H7 (cell line): ENCODE data around the gene MYMX. TPM values are rescaled to one million over a fixed set of nuclear protein-coding genes. Genes with fewer than 3 reads are reported as not detected.

Experiments used
- DNase-seq: peaks from one replicate; pipeline ENCODE4 v3.0.0; 2012
- H3K27me3 ChIP-seq: 2 replicates; pipeline ENCODE4 v1.6.0; 2011; ENCODE audit warnings: mild to moderate bottlenecking, low read length; ENCODE audit not compliant: control insufficient read depth, insufficient read depth
- H3K36me3 ChIP-seq: replicated peaks from 2 replicates; pipeline ENCODE4 v1.5.1; 2011; ENCODE audit warnings: low read length; ENCODE audit not compliant: control insufficient read depth, insufficient read depth
- H3K4me3 ChIP-seq: 2 replicates; pipeline ENCODE4 v1.5.1; 2011; ENCODE audit warnings: low read depth, mild to moderate bottlenecking, control low read depth, low read length, moderate library complexity; ENCODE audit not compliant: insufficient read depth
- total RNA-seq: library from RNA; depleted of rRNA; stranded (reverse); fragments of >200 nt; shearing (Covaris generic); gene quantifications from 2 replicates; pipeline ENCODE4 v1.2.3, GENCODE V29; 2014; rRNA removed

MYMX gene
- 5.2 and 6.0 TPM in 2 replicates for total RNA-seq

DNA sequence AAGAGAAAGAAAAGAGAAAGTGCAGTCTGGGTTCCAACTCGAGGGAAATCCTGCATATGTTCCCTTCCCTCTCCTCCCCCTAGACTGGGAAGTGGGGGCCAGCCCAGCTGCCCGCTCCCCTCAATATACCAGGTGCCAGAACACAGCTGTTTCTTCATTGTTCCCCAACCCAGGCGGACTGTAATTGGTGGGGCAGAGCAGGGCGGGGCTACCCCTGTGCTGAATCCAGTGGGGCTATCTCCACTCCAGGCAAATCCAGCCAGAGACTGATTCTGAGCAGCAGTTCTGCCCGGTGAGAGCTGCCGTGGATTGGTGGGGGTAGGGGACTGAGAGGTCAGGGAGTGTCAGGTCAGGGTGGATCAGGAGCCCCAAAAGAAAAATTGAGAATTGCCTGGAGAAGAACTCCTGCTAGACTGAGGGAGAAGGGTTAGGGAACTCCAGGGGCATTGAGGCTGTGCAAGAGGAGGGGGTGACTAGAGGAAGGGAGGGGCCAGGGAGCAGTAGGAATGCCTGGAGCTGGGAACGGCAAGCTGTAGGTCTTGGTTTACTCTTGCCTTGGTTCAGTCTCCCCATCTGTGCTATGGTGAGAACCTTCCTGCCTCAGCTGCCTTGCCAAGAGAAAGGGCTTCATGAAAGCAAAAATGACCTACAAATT is at the start of gene MYMX:
TSS of gene MYMX (plus strand) at position 250 of the 655 bp plus-strand sequence. CDS start 546 bp downstream, outside the sequence.
- peak; percentile 74 for DNase-seq
- Histone ChIP-seq H3K27me3 (no peaks in the 10 kb centered on the region), H3K36me3 (no peaks in the 10 kb centered on the region), H3K4me3 (no peak within 1 kb of the TSS)

DNA sequence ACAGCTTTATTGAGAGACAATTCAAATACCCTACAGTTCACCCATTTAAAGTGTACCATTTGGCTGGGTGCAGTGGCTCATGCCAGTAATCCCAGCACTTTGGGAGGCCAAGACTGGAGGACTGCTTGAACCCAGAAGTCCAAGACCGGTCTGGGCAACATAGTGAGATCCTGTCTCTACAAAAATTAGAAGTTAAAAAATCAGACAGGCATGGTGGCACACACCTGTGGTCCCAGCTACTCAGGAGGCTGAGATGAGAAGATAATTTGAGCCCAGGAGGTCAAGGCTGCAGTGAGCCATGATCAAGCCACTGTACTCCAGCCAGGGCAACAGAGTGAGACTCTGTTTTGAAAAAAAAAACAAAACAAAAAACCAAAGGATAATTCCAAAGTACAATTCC is 49.2 kb upstream of the MYMX start:
- no peak for DNase-seq
- H3K4me3 ChIP-seq: no peak overlapping the region
- no peaks in the 10 kb centered on the region for H3K36me3 ChIP-seq
- H3K27me3 ChIP-seq: no peaks in the 10 kb centered on the region

DNA sequence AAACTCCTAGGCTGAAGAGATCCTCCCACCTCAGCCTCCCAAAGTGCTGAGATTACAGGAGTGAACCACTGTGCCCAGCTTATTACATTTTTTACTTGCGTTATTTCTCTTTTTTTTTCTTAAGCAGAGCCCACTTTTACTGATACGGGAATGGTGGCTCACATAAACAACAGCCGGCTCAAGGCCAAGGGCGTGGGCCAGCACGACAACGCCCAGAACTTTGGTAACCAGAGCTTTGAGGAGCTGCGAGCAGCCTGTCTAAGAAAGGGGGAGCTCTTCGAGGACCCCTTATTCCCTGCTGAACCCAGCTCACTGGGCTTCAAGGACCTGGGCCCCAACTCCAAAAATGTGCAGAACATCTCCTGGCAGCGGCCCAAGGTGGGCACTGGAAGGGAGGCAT is 47.6 kb upstream of the MYMX start:
- Histone ChIP-seq H3K36me3 (no peaks in the 10 kb centered on the region), H3K4me3 (no peak overlapping the region), H3K27me3 (no peaks in the 10 kb centered on the region)
- no peak for DNase-seq

DNA sequence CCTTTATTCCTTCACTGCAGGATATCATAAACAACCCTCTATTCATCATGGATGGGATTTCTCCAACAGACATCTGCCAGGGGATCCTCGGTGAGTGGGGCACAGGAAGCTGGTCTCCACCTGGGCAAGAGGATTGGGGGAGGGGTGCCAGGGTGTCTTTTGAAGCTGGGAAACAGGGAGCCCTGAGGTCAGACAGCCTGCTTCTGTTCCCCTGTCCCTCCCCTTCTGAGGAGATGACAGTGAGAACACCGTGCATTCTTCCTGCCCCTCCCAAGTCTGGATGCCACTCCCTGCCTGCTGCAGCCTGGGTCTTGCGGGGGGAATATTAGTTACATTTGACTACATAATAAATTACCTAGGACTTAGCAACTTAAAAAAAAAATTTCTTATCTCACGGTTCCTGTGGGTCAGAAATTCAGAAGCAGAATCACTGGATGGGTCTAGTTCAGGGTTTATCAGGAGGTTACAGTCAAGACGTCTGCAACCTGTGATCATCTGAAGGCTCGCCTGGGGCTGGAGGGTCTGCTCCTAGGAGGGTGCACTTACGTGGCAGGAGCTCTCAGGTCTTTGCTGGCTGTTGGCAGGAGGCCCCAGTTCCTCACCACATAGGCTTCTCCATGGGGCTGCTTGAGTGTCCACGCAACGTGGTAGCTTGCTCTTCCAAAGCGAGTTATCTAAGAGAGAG is 46.7 kb upstream of the MYMX start:
- no peak overlapping the region for H3K4me3 ChIP-seq
- DNase-seq: no peak

DNA sequence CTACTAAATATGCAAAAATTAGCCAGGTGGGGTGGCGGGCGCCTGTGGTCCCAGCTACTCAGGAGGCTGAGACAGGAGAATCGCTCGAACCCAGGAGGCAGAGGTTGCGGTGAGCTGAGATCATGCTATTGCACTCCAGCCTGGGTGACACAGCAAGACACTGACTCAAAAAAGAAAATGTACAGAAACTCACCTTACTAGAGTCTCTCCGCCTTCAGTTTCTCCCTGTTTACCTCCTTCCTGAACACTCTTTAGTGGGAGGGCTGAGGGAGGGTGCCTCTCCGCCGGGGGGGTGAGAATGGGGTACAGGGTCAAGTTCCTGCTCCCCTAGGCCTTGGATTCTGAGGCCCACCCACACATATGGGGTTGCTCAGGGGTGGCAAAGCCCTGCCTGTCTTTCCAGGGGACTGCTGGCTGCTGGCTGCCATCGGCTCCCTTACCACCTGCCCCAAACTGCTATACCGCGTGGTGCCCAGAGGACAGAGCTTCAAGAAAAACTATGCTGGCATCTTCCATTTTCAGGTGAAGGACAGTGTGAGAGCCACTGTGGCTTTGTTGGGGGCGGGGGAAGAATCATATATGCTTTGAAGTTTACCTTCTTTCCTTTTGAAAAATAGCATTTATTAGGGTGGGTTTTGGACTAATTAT is 44.7 kb upstream of the MYMX start:
- Histone ChIP-seq H3K36me3 (no peaks in the 10 kb centered on the region), H3K27me3 (no peaks in the 10 kb centered on the region), H3K4me3 (no peak overlapping the region)
- no peak for DNase-seq

More for the DNA sequence above, 46.7 kb upstream of the MYMX start:
- no peaks in the 10 kb centered on the region for H3K27me3 ChIP-seq
- H3K36me3 ChIP-seq: no peaks in the 10 kb centered on the region

DNA sequence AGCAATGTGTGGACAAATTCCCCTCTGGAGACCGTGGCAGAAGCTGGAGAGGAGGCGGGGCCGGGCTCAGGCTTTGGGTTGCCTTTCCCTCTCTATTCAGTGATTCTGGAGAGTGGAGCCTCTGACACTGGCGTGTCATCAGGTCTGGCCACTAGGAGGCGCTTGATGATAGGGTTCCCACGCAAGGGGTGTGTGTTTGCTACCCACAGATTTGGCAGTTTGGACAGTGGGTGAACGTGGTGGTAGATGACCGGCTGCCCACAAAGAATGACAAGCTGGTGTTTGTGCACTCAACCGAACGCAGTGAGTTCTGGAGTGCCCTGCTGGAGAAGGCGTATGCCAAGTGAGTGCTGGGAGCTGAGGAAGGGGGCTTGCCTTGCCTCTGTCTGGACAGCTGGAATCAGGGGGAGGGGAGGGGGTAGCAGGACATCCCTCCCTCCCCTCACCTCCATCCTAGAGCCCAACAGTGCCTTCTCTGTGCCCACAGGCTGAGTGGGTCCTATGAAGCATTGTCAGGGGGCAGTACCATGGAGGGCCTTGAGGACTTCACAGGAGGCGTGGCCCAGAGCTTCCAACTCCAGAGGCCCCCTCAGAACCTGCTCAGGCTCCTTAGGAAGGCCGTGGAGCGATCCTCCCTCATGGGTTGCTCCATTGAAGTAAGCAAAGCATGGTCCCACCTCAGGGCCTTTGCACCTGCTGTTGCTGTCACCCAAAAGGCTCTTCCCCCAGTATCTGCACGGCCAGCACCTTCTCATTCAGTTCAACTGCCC is 43.8 kb upstream of the MYMX start:
- peak; percentile 91 for DNase-seq
- H3K36me3 ChIP-seq: no peaks in the 10 kb centered on the region
- no peaks in the 10 kb centered on the region for H3K27me3 ChIP-seq
- H3K4me3 ChIP-seq: no peak overlapping the region

DNA sequence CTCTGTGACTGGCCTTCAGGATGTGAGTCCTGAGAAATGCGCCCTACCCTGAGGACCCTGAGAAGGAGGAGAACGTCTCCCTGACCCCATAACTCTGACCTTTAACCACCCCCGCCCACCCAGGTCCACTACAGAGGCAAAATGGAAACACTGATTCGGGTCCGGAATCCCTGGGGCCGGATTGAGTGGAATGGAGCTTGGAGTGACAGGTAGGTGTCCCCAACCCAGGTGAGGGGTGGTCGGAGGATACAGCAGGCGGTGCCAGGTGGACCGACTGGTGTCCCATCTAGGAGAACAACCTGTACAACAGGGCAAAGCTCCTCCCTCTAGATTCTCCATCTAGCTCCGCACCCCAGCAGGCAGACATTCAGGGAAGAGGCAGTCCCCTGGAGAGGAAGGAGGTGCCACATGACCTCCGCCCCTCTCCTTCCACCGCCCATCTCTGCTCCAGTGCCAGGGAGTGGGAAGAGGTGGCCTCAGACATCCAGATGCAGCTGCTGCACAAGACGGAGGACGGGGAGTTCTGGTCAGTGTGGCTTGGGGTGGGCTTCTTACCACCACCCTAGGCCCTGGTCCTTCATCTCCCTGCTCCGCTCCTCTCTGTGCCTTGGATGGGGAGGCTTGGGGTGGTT is 40.5 kb upstream of the MYMX start:
- no peaks in the 10 kb centered on the region for H3K36me3 ChIP-seq
- no peak overlapping the region for H3K4me3 ChIP-seq
- DNase-seq: peak; percentile 39
- H3K27me3 ChIP-seq: no peaks in the 10 kb centered on the region

DNA sequence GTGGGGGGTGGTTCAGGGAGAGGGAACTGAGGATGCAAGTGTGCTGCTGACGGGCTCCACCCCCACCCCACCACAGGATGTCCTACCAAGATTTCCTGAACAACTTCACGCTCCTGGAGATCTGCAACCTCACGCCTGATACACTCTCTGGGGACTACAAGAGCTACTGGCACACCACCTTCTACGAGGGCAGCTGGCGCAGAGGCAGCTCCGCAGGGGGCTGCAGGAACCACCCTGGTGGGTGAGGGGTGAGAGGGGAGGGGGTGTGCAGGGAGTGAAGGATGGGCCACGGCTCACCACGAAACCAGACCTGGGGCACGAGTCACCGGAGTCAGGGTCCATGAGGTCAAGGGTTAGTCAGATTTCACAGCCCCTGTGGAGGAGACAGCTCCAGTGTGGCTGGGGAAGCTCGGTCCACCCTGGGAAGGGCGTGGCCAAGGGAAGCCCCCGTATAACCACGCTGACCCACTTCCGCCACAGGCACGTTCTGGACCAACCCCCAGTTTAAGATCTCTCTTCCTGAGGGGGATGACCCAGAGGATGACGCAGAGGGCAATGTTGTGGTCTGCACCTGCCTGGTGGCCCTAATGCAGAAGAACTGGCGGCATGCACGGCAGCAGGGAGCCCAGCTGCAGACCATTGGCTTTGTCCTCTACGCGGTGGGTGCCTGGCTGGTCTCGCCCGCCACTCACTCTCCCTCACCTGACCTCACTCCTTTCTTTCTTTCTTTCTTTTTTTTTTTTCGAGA is 39.8 kb upstream of the MYMX start:
- peak; percentile 36 for DNase-seq
- Histone ChIP-seq H3K36me3 (no peaks in the 10 kb centered on the region), H3K27me3 (no peaks in the 10 kb centered on the region)

DNA sequence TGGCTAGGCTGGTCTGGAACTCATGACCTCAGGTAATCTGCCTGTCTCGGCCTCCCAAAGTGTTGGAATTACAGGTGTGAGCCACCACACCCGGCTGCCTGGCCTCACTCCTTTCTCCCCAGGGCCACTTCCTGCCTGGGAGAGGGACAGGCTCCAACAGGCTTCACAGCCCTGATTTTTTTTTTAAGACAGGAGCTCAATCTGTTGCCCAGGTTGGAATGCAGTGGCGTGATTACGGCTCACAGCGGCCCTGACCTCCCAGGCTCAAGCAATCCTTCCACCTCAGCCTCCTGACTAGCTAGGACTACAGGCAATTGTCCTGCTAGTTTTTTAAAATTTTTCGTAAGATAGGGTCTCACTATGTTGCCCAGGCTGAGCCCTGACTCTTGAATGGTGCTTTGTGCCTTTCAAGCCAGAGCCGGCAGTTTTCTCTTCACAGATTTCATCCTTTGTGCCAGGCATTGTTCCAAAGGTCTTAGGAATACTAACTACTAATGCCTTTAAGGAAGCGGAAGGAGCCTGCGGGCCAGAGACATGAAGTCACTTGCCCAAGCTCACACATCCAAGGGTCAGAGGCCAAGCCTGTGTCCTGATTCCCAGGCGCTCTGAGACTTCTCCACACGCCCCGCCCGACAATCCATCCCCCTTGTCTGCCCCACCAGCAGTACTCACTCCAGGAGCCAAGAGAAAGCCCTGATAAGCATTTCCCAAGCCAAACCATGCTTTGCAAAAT is 38.9 kb upstream of the MYMX start:
- Histone ChIP-seq H3K27me3 (no peaks in the 10 kb centered on the region), H3K36me3 (no peaks in the 10 kb centered on the region), H3K4me3 (no peak overlapping the region)
- DNase-seq: peak; percentile 46

More for the DNA sequence above, 39.8 kb upstream of the MYMX start:
- H3K4me3 ChIP-seq: no peak overlapping the region

DNA sequence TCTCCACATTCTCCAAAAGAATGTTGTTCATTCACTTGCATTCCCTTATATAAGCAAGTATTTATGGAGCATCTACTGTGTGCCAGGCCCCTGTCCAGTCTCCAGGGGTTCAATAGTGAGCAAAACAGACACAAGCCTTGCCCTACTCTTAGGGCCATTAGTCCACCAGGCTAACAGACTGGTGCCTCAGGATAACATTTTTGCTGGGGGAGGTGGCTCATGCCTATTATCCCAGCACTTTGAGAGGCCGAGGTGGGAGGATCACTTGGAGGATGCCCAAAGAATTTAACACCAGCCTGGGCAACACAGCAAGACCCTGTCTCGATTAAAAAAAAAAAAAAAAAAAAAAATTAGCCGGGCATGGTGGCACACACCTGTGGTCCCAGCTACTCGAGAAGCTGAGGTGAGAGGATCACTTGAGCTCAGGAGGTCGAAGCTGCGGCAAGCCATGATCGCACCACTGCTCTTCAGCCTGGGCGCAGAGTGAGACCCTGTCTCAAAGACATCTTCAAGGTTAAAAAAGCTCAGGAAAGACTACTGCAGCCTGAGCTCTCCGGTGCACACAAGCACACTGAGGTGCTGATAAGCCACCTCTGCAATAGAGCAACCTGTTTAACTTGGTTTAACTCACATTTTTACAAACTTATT is 38.2 kb upstream of the MYMX start:
- Histone ChIP-seq H3K27me3 (no peaks in the 10 kb centered on the region), H3K36me3 (no peaks in the 10 kb centered on the region), H3K4me3 (no peak overlapping the region)
- DNase-seq: no peak

DNA sequence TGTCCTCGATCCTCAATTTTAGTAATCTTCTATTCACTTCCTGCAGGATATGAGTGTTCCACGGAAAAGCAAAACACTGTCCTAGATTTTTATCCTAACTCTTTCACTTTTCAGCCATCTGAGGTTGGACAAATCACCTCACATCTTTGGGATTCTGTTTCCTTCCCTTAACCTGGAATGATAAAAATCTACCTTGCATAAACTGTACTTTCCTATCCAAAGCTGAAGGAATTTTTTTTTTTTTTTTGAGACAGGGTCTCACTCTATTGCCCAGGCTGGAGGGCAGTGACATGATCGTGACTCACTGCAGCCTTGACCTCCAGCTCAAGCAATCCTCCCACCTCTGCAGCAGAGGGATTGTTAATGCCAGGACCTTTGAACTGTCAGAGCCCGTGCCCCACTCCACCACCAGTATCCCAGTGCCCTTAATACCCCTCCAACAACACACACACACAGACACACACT is 37.6 kb upstream of the MYMX start:
- Histone ChIP-seq H3K27me3 (no peaks in the 10 kb centered on the region), H3K4me3 (no peak overlapping the region), H3K36me3 (no peaks in the 10 kb centered on the region)
- DNase-seq: no peak

DNA sequence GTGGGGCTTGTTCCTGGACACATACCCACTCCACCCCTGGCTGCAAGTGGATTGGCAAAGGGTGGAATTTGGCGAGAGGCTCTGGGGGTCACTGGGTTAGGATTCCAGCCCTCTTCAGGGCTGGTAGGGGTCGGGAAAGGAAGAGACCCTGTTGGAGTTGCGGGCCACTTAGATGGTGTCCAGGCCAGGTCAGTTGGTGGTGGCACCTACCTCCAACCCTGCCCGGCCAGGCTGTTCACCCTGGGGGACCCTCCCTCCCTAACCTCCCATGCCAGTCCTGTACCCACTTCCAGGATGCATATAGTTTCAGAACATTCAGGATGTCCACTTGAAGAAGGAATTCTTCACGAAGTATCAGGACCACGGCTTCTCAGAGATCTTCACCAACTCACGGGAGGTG is 37.1 kb upstream of the MYMX start:
- Histone ChIP-seq H3K36me3 (no peaks in the 10 kb centered on the region), H3K4me3 (no peak overlapping the region), H3K27me3 (no peaks in the 10 kb centered on the region; the same call in 1 of the 2 replicates)
- DNase-seq: no peak

DNA sequence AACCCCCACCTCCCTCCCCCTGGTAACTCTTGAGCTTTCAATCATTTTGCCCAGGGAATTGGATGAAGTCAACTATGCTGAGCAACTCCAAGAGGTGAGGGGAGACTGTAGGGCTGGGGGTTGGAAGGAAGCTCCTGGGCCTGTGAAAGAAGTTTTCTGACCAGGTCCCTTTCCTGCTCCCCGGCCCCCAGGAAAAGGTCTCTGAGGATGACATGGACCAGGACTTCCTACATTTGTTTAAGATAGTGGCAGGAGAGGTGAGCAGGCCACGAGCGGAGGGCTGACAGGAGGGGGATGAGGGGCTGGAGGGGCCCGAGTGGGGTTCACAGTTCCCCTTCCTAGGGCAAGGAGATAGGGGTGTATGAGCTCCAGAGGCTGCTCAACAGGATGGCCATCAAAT is 36.3 kb upstream of the MYMX start:
- H3K36me3 ChIP-seq: no peaks in the 10 kb centered on the region

More for the DNA sequence above, 36.3 kb upstream of the MYMX start:
- peak; percentile 16 for DNase-seq
- Histone ChIP-seq H3K4me3 (no peak overlapping the region), H3K27me3 (no peaks in the 10 kb centered on the region; the same call in 1 of the 2 replicates)
